ENCODE measurements around the gene MEI4.
"Not testable (repeated sequence)": the region's sequence is repeated elsewhere in the genome, so short reads cannot be mapped to it uniquely, and the experiment has no call there.

Gene MEI4, protein sequence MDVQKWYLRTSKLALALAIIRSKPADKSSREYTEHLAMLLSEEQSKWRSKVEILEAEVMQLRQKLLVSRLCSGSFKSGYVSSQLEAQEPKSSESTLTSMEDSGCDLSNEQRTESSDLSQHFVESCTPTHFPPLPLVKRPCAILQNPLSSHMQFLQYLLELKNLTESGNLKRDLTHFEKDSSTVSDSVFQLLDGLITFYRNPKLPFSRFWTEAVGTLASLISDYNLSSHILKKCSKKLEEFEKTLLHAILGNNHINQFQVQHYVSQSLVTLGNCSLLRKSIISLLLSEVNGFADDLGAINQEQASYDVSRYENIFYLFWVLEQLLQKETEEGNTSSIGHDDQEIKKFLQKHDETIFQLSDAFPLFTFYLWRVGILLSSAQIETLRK

DNA sequence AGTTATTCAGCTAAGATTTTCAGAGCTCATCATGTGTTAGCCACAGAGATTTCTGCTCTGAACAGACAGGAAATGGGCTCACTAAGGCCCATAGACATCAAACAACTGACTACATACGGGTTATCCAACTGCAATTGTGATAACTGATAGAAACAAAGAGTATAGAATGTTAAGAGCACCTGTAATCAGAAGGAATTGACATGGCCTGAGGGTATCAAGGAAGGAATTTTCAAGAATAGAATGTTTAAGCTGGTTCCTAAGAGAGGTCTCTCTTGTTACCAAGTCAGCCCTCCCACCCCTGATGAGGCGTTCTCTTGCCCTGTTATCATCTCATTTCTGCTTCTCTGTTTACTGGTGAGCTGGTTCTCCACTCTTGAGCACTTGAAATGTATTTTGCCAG is at the start of gene MEI4:
MEI4 (plus strand) TSS at position 301 of the 400 bp plus-strand sequence. CDS start 37,633 bp downstream, outside the sequence.
- no peak for DNase-seq

DNA sequence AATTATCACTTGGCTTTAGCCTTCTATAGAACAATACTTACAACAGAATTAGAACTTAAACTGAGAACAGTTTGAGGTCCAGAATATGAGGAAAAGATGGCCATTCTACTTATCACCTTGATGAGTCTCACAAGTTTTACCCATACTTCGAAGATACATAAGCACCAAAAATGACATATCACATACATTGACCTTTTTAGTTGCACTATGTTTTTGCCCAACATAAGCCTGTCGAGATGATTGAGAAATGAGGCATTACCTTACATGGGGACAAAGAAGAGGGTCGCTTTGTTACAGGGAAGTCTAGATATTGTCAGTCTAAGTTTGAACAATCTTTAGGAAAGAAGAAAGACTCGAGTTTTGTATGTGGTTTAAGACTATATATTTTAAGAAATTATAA is 48.4 kb upstream of the MEI4 start:
- DNase-seq, result no peak

DNA sequence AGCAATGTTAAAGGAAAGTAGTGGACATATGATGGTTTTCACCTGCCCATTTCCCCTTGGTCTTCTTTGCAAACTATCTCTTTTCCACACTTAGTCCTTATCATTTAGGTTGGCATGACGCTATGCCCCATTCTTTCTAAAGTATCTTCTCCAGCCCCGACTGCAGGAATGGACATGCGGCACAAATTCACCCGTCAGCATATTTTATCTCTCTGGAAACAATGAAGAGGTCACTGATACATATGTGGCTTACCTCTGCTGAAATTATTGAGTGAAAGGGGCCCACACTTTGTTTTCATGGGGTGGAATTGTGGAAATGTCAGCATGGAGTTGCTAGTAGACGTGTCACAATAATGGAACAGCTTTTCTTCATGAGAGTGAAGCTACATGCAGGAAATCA is 45.8 kb upstream of the MEI4 start:
- no peak for DNase-seq

DNA sequence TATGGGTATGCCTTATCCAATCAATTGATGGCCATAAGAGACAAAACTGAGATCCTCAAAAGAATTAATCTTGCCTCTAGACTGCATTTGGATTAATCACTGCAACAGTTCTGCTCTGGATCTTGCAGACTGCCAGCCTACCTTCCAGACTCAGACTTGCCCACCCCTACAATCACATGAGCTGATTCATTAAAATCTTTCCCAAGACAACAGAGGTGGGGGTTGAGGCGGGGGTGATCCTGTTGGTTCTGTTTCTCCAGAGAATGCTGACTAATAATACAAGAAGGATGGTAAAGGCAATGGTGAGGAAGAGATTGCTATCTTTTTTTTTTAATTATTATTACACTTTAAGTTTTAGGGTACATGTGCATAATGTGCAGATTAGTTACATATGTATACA is 43.7 kb upstream of the MEI4 start:
- no peak for DNase-seq

DNA sequence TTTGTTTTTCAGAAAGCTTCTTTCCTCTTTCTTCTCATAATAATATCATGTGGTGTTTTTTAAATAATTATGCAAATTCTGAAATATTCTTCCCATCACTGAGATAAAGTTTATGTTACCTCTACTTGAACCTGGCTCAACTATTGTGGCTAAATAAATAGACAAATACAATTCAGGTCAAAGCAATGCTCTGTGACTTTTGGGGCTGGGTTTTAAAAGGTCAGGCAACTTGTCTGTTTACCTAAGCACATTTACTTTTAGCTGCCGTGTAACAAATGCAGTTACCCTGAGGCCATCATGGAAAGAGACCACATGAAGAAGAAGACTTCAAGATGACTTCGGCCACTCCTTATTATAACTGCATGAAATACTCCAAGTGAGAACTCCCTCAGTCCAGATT is 33.7 kb upstream of the MEI4 start:
- DNase-seq, result no peak

DNA sequence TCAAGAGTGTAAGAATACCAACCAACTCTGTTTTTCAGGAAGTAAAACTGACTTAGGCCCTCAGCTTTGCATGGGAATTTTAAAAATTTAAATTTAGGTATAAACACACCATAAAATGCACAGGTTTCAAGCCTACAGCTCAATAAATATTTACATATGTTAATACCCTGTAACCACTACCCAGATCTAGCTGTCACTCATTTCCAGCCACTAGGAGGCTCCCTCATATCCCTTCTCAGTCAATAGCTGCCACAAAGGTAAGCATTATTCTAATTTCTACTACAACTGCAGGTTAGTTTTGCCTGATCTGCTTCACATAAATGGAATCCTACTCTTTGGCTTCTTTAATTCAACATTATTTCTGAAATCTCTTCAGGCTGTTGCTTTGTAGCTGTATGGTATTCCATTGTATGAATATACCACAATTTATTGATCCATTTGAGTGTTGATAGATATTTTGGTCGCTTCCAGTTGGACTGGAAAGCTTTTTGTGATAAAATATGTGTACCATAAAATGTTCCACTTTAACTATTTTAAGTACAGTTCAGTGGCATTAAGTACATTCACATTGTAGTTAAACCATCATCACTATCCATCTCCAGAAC is 32.5 kb upstream of the MEI4 start:
- DNase-seq, result no peak

DNA sequence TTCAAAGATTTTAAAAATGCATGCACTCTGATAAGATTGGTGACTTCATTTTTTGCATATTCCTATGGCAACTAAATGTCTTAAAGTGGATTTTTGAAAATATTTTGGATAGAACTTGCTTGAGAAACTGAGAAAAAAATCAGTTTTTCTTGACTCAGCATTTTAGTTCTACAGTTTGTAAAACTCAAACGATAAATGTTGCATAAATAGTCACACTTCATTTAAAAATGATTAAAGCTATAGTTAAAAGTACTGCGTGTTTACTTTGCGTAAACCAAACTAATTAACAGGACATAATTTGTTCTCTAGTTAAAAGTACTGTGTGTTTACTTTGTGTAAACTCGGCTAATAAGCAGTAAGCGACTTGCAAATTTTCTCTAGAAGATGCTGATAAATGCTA is 28.3 kb upstream of the MEI4 start:
- no peak for DNase-seq

DNA sequence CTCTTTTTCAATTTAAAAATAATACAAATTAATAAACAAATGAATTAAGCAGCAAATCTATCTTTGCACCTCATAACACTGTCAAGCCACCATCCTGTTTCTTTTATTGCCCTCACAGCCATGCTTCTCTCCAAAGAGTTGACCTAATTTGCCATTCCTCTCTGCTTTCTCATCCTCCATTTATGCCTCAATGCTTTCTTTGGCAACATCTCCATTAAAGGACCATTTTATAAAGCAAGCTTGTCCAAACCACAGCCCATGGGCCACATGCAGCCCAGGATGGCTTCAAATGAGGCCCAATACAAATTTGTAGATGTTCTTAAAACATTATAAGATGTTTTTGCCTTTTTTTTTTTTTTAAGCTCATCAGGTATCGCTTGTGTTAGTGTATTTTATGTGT is 26.4 kb upstream of the MEI4 start:
- DNase-seq, result no peak

DNA sequence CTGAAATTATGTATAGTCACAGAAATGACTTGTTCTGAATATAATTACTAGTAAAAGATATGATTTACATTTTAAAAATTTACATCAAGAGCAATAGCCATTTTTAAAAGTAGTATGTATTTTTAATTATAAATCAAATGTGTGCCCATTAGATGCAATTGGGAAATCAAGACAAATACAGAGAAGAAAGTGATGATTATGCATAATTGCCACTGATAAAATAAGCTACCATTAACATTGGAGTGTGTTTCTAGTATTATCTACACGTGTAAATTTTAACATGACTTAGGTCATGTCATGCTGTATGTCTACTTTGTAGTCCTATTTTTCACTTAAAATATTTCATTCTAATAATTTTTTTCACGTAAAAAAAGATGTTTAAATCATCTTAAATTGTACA is 22.8 kb upstream of the MEI4 start:
- no peak for DNase-seq

DNA sequence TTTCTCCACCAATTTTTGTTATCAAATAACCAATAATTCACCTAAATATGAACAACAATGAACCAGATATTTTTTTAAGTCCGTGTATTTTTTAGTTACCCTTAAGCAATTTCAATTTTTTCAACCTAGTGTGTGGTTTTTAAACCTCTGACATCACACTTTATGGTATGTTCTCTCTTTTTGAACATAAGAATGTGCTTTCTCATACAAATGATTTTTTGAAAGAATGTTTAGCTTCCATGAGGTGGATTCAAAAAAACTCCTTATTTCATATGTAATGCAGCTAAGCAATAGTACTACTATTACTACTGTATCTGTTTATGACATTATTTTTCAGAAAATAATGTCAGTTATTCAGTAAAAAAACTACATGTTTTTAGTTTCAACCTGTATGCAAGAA is 19.4 kb upstream of the MEI4 start:
- no peak for DNase-seq

DNA sequence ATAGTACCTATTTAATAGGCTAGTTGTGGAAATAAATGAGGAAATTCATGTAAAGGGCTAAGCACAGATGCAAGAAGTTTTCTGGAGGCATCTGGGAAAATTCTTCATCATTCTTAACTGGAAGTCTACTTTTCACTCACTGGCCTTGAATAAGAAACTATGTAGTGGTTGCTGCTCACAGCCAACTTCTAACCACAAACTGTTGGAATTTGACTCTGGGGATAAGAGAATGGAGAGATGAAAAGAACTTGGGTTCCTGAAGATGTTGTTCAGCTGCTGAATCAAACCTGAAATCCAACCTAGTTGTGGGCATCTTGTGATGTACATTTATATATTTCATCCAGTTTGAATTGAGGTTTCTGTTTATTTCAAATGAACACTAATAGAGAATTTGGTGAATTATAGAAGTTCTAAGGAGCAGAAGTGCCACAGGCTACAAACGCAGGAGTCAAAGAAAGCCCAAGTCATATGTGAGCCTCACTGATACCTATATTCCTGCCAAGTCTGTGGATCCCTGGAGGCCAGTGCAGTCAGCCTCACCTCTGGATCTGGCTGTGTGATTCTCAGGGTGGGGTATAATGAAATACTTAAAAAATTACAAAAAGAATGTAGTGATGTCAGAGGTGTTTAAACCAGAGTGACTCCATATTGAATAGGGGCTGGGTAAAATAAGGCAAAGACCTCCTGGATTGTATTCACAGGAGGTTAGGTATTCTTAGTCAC is 18.7 kb upstream of the MEI4 start:
- DNase-seq, result no peak

DNA sequence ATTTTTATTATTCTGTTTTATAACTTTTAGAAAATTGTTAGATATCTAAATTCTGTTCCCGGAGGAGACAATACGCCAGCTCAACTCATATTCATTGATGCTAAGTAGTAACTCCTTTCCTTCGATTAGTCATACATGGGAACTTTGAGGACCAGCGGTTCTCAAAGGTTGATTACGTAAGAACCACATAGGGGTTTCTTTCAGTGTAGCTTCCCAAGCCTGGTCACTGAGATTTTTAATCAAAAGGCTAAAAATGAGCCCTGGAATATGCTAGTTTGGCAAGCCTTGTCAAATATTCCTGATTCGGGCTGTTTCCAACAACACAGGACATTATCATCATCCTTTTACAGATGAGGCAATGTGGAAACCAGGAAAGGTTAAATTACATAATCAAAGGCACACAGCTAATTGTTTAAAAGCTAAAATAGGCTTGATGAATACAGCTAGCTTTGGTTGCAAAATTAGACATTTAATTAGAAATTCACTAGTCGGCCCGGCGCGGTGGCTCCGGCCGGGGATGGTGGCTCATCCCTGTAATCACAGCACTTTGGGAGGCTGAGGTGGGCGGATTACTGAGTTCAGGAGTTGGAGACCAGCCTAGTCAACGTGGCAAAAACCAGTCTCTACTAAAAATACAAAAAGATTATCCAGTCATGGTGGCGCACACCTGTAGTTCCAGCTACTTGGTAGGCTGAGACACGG is 14.6 kb upstream of the MEI4 start:
- DNase-seq, result no peak

DNA sequence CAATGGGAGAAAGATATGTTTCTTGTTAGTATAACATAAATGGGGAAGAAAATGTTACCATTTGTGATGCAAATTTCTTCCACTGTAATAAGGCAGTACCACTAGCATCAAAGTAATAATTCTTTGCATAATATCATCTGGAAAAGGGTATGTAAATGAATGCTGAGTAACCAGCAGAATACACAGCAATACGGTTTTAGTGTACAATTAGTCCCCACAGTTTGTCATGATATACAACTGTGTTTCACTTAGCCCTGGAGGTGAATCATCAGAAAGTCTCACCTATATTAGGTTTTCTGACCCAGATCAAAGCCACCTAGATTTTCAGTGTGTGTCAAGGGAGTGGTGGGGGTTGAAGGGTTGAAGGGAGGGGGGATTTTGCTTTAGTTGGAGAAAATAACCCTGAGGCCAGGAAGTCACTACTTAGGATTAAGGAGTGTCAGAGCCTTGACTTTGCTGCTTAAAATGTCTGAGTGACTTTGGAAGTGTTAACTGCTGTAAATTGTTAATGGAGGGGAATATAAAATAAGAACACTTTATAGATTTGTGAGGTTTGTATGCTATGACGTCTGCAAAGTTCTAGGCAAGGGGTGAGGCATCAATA is 8.6 kb upstream of the MEI4 start:
- DNase-seq, result no peak

DNA sequence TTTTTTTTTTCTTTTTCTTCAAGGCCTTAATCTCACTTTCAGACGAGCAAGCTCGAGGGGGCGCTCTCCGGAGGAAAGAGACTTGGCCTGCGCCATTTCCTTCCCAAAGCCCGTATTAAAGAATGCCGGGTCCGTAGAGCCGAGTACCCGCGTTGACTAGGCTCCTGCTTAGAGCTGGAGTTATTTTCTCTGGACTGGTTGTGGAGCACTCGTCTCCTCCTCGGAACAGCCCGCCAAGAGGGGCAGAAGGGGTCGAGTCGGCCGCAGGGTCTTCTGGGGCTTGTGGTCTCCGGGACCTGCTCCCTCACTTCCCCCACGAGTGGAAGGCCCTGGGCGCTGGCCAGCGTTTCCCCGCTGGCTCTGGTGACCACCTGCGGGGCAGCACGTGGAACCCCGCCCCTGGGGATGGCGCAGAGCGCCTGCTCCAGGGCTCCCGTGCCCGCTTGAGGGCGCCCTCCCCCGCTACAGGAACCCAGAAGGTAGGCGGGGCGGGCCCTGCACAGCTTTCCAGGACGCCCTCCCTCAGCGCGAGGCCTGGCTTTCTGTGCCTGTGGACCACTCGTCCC is 2.7 kb upstream of the MEI4 start:
- peak; percentile 51 for DNase-seq

DNA sequence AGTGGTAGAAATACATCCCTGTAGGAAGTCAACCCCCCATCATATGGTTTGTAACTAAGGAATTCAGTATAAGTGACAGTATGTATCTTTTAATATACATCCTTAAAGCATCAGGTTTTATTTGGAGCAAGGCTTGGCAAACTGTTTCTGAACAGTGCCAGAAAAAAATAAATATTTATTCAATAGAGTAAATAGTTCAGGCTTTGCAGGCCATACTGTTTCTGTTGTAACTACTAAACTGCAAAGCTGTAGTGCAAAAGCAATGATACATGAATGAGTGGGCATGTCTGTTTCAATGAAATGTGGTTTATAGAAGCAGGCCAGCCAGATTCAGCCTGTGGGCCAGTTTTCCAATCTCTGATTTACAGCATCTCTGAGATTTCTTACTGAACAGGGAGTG is 977 bp downstream of the MEI4 start:
- DNase-seq, result no peak

DNA sequence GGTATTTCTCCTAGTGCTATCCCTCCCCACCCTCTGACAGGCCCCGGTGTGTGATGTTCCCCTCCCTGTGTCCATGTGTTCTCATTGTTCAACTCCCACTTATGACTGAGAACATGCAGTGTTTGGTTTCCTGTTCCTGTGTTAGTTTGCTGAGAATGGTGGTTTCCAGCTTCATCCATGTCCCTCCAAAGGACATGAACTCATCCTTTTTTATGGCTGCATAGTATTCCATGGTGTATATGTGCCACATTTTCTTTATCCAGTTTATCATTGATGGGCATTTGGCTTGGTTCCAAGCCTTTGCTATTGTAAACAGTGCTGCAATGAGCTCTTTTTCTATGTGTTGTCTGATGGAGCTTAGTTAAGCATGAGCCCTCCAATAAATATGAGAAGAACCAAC is 2.2 kb downstream of the MEI4 start:
- not testable (repeated sequence) for DNase-seq

DNA sequence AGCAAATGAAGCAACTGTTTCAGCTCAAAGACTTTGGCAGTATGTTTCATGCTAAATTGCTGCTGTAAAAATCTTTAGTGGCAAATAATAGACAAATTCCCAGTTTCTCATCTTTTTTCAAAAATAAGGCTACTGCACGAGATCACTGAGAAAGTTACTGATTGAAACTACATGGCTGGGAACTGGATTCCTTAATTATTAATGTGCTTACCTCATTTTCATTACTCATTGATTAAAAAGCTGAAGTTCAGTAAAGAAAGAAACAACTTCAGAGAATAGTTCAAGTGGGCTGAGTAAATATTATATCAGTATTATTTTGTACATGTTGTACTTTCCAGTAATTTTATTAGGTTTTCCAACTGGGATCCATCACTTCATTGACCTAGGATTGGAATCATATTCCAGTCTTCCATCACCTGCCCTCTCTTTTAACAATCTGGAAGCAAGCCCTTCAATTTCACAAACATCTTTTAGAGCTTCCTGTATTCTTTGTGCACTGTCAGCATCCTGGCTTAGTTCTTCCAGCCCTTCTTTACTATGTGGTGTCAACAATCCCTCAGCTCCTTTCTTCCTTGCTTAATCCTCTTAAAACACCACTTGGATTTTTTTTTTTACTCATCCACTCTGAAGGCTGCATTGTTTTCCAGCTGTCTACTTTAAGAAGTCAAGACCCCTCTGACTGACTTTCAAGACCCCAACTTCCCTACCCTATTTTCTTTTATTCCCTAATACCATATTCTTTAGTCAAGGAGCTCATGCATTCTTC is 4.3 kb downstream of the MEI4 start:
- no peak for DNase-seq

DNA sequence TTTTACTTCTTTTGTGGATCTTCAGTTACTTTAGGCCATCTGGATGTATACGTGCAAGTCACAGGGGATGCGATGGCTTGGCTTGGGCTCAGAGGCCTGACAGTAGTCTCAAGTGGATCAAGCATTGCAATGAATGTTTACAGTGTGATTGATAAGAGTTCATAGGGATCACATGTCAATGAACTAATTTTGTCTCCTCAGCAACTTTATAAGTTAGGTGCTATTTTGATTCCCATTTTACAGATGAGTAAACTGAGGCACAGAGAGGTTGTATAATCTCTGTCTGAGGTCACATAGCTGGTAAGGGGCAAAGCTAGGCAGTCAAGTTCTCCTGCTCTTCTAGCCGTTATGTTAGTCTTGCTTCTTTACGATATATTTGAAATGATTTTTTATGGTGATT is 13.5 kb downstream of the MEI4 start:
- no peak for DNase-seq

DNA sequence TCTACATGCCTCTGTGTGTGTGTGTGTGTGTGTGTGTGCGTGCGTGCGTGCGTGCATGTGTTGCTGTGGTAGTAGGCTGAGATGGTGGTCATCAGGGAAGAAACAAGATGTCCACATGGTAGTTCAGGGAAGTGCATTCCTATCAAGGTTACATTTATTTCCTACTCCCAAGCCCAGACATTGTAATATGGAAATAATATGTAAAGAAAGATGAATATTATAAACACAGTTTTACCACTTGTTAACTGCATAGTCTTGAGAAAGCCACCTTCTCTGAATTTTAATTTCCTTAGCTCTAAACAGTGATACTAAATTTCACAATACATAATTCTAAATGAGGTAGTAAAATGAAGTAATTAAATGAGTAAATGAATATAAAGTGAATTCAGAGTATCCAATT is 14.0 kb downstream of the MEI4 start:
- DNase-seq, result no peak

DNA sequence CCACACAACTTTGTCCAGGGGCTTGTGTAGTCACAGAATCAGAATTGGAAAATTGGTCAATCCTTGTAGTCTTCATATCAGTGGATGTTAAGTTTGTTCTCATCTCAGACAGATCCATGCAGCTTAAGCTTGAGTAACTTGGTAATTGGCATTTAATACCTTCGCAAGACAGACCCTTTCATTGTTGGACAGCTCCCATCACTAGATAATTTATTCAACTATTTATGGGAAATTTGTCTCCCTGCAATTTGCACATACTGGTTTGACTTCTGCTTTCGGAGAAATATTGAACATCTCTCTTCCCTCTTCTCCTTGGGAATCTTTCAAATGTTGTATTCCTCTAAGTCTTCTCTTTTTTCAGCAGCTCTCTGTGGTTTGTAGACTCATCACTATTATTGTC is 17.1 kb downstream of the MEI4 start:
- no peak for DNase-seq

DNA sequence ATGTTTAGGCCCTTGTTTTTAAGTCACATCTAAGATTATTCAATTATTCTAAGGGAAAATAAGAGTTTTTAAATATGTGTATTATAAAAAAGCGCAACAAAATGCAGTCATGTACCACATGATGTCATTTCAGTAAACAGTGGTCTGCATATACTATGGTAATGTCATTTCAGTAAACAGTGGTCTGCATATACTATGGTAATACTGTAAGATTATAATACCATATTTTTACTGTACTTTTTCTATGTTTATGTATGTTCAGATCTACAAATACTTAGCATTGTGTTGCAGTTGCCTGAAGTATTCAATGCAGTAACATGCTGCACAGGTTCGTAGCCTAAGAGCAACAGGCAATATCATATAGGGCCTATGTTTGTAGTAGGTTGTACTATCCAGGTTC is 21.4 kb downstream of the MEI4 start:
- no peak for DNase-seq

DNA sequence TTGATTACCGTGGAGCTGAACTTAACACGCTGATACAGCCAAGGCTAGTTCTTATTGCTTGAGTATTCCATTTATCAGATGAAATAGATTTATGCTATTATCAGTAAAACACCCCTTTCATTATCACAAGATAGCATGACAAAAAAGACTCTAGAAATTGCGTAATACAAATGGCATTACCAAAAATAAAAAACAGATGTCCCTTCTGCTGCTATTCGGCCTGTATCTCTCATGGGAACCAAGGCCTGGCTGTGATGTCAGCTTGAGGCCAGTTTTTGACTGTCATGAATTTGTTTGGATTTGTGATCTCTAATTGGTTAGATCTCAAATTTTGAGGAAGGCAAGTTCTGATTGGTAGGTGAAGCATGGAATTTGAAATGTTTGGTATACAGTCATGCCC is 25.2 kb downstream of the MEI4 start:
- DNase-seq, result no peak

All from right forelimb (tissue), 1 donor.